ENCODE measurements around the gene CDKN2B-AS1.
"Not testable (repeated sequence)": the region's sequence is repeated elsewhere in the genome, so short reads cannot be mapped to it uniquely, and the experiment has no call there.

The CDKN2B-AS1 gene

GRCh38 chr9:22046243-22046885 is 51.8 kb downstream of the CDKN2B-AS1 start:
- DNase-seq = no peak

GRCh38 chr9:22047596-22047995 is 53.0 kb downstream of the CDKN2B-AS1 start:
- no peak for DNase-seq

GRCh38 chr9:22049411-22049810 is 54.8 kb downstream of the CDKN2B-AS1 start:
- no peak for DNase-seq

GRCh38 chr9:22050924-22051323 is 56.3 kb downstream of the CDKN2B-AS1 start:
- DNase-seq = no peak

- DNase-seq = no peak
Observed at GRCh38 chr9:22052376-22052945, 57.9 kb downstream of the CDKN2B-AS1 start.

GRCh38 chr9:22053178-22053577 is 58.6 kb downstream of the CDKN2B-AS1 start:
- no peak for DNase-seq

GRCh38 chr9:22054076-22054475 is 59.5 kb downstream of the CDKN2B-AS1 start:
- DNase-seq = no peak

- no peak for DNase-seq
Observed at GRCh38 chr9:22054529-22054928, 59.9 kb downstream of the CDKN2B-AS1 start.

- DNase-seq = no peak
Observed at GRCh38 chr9:22055090-22055489, 60.5 kb downstream of the CDKN2B-AS1 start.

- no peak for DNase-seq
Observed at GRCh38 chr9:22056402-22056801, 61.8 kb downstream of the CDKN2B-AS1 start.

GRCh38 chr9:22057972-22058371 is 63.4 kb downstream of the CDKN2B-AS1 start:
- DNase-seq = not testable (repeated sequence)

- DNase-seq = no peak
Observed at GRCh38 chr9:22060831-22061383, 66.3 kb downstream of the CDKN2B-AS1 start.

- no peak for DNase-seq
Observed at GRCh38 chr9:22064957-22065356, 70.4 kb downstream of the CDKN2B-AS1 start.

GRCh38 chr9:22065431-22066200 is 71.0 kb downstream of the CDKN2B-AS1 start:
- no peak for DNase-seq

- DNase-seq = no peak
Observed at GRCh38 chr9:22067196-22067595, 72.6 kb downstream of the CDKN2B-AS1 start.

GRCh38 chr9:22068369-22068768 is 73.8 kb downstream of the CDKN2B-AS1 start:
- no peak for DNase-seq

- DNase-seq = no peak
Observed at GRCh38 chr9:22073349-22073748, 78.8 kb downstream of the CDKN2B-AS1 start.

- no peak for DNase-seq
Observed at GRCh38 chr9:22078081-22078480, 83.5 kb downstream of the CDKN2B-AS1 start.

GRCh38 chr9:22079873-22080341 is 85.3 kb downstream of the CDKN2B-AS1 start:
- DNase-seq = no peak

- no peak for DNase-seq
Observed at GRCh38 chr9:22084336-22085035, 89.9 kb downstream of the CDKN2B-AS1 start.

- DNase-seq = no peak
Observed at GRCh38 chr9:22088053-22088716, 93.6 kb downstream of the CDKN2B-AS1 start.

- DNase-seq = no peak
Observed at GRCh38 chr9:22088717-22089061, 94.1 kb downstream of the CDKN2B-AS1 start.

- no peak for DNase-seq
Observed at GRCh38 chr9:22097707-22098106, 103.1 kb downstream of the CDKN2B-AS1 start.

Measured in activated gamma-delta T cell (primary cell).